HEK293 (cell line): ENCODE results near the gene PIGP.
"Not testable (repeated sequence)": the region's sequence is repeated elsewhere in the genome, so short reads cannot be mapped to it uniquely, and the experiment has no call there.

Experiments used
- CTCF ChIA-PET: fragments of 350-600 bp; formaldehyde crosslinking; extraction: SDS; loops from one replicate; lab custom pipeline; 2021; ENCODE audit warnings: antibody characterized with exemption; lab: Yijun Ruan, JAX
- POLR2A ChIA-PET: fragments of 300-600 bp; formaldehyde crosslinking; extraction: SDS; loops from one replicate; lab custom pipeline; 2020; ENCODE audit warnings: antibody characterized with exemption, inconsistent platforms; lab: Yijun Ruan, JAX
- H3K27ac ChIP-seq: fragments of 200-500 bp; sonication (Bioruptor generic); 2 replicates; pipeline ENCODE4 v1.5.1; 2014; ENCODE audit warnings: low read depth, low read length, control low read depth, inconsistent platforms; ENCODE audit errors: extremely low read depth
- H3K36me3 ChIP-seq, 2 experiments: fragments of 200-500 bp in 1 of 2; sonication (Bioruptor generic) in 1 of 2; 1 replicate in 1 of 2; 2 replicates in 1 of 2; pipeline ENCODE4 v1.5.1; 2014 to 2017; ENCODE audit warnings: inconsistent platforms in 2 of 2, low read length in 2 of 2; ENCODE audit not compliant: control insufficient read depth in 2 of 2, insufficient read depth in 1 of 2
- H3K4me1 ChIP-seq: fragments of 200-500 bp; sonication (Bioruptor generic); 2 replicates; pipeline ENCODE4 v1.5.1; 2014; ENCODE audit warnings: mild to moderate bottlenecking, low read length, inconsistent platforms; ENCODE audit not compliant: control insufficient read depth, insufficient read depth
- H3K4me3 ChIP-seq: 2 replicates; pipeline ENCODE4 v1.5.1; 2011; ENCODE audit warnings: low read depth, mild to moderate bottlenecking, control low read depth, low read length, moderate library complexity
- H3K9me3 ChIP-seq: fragments of 200-500 bp; sonication (Bioruptor generic); 2 replicates; pipeline ENCODE4 v1.5.1; 2014; ENCODE audit warnings: low read depth, low read length, inconsistent platforms; ENCODE audit not compliant: control insufficient read depth, insufficient read depth
- BCL11B ChIP-seq: fragments of 450-650 bp; formaldehyde crosslinking; IDR thresholded peaks from 2 replicates; pipeline ENCODE4 v1.5.1; 2016; ENCODE audit warnings: low read depth, missing biosample characterization, missing genetic modification characterization
- GLIS1 ChIP-seq: fragments of 450-650 bp; formaldehyde crosslinking; IDR thresholded peaks from 2 replicates; pipeline ENCODE4 v1.5.1; 2016; ENCODE audit warnings: missing biosample characterization, missing genetic modification characterization
- HOXA7 ChIP-seq: sonication (generic); formaldehyde crosslinking; IDR thresholded peaks from 2 replicates; pipeline ENCODE4 v1.8.1; 2022; ENCODE audit warnings: missing genetic modification reagents, borderline replicate concordance
- HOXD13 ChIP-seq: sonication (generic); formaldehyde crosslinking; IDR thresholded peaks from 2 replicates; pipeline ENCODE4 v1.8.0; 2022; ENCODE audit warnings: missing genetic modification reagents, borderline replicate concordance
- PRDM1 ChIP-seq: fragments of 450-650 bp; formaldehyde crosslinking; IDR thresholded peaks from 2 replicates; pipeline ENCODE4; 2016; ENCODE audit warnings: missing biosample characterization, missing genetic modification characterization
- TRIM28 ChIP-seq: IDR thresholded peaks from 2 replicates; pipeline ENCODE4 v1.6.1; 2011; ENCODE audit warnings: low read length, control low read depth, borderline replicate concordance
- ZNF140 ChIP-seq: fragments of 450-650 bp; formaldehyde crosslinking; IDR thresholded peaks from 2 replicates; pipeline ENCODE4 v1.5.1; 2016; ENCODE audit warnings: missing biosample characterization, missing genetic modification characterization
- ZNF169 ChIP-seq: fragments of 450-650 bp; formaldehyde crosslinking; IDR thresholded peaks from 2 replicates; pipeline ENCODE4 v1.5.1; 2016; ENCODE audit warnings: missing biosample characterization, missing genetic modification characterization
- ZNF350 ChIP-seq: fragments of 450-650 bp; formaldehyde crosslinking; IDR thresholded peaks from 2 replicates; pipeline ENCODE4 v1.5.0; 2017; ENCODE audit warnings: missing biosample characterization, mild to moderate bottlenecking, missing genetic modification characterization
- ZNF366 ChIP-seq: fragments of 450-650 bp; formaldehyde crosslinking; conservative IDR thresholded peaks from 2 replicates; pipeline ENCODE4 v1.5.1; 2016; ENCODE audit warnings: missing biosample characterization, missing genetic modification characterization
- ZNF398 ChIP-seq: fragments of 450-650 bp; formaldehyde crosslinking; IDR thresholded peaks from 2 replicates; pipeline ENCODE4 v1.5.1; 2017; ENCODE audit warnings: missing biosample characterization, missing genetic modification characterization
- ZNF510 ChIP-seq: fragments of 450-650 bp; formaldehyde crosslinking; IDR thresholded peaks from 2 replicates; pipeline ENCODE4 v1.5.1; 2018; ENCODE audit warnings: mild to moderate bottlenecking, missing genetic modification characterization, missing biosample characterization; ENCODE audit not compliant: insufficient replicate concordance
- ZNF548 ChIP-seq: fragments of 450-650 bp; formaldehyde crosslinking; IDR thresholded peaks from 2 replicates; pipeline ENCODE4 v1.5.1; 2016; ENCODE audit warnings: missing biosample characterization, missing genetic modification characterization
- ZNF555 ChIP-seq: fragments of 450-650 bp; formaldehyde crosslinking; conservative IDR thresholded peaks from 2 replicates; pipeline ENCODE4 v1.5.1; 2017; ENCODE audit warnings: missing biosample characterization, mild to moderate bottlenecking, missing genetic modification characterization, inconsistent platforms
- ZNF610 ChIP-seq: fragments of 450-650 bp; formaldehyde crosslinking; IDR thresholded peaks from 2 replicates; pipeline ENCODE4 v1.5.1; 2016; ENCODE audit warnings: missing biosample characterization, missing genetic modification characterization, borderline replicate concordance
- ZNF626 ChIP-seq: fragments of 450-650 bp; sonication (Bioruptor Pico); formaldehyde crosslinking; IDR thresholded peaks from 2 replicates; pipeline ENCODE4 v1.5.1; 2018; ENCODE audit warnings: missing biosample characterization, missing genetic modification characterization, inconsistent platforms
- ZNF658 ChIP-seq: fragments of 450-650 bp; formaldehyde crosslinking; IDR thresholded peaks from 2 replicates; pipeline ENCODE4; 2016; ENCODE audit warnings: missing biosample characterization, missing genetic modification characterization
- ZNF692 ChIP-seq: fragments of 450-650 bp; formaldehyde crosslinking; IDR thresholded peaks from 2 replicates; pipeline ENCODE4 v1.5.1; 2016; ENCODE audit warnings: missing biosample characterization, missing genetic modification characterization
- TF ChIP-seq, protein P1 (sequence below): fragments of 450-650 bp; formaldehyde crosslinking; IDR thresholded peaks from 2 replicates; pipeline ENCODE4 v1.5.1; 2017; ENCODE audit warnings: missing biosample characterization, mild to moderate bottlenecking, missing genetic modification characterization, moderate library complexity

Gene PIGP

GRCh38 chr21:37040212-37040611 is 32.7 kb downstream of the PIGP start:
- ChIA-PET POLR2A (interaction anchor here (0.6 to 1.2 kb wide), 2 partner anchors 30 to 32 kb away, joined by 3 read pairs; no protein-coding TSS in a partner anchor), CTCF (interaction anchor here (1.4 kb wide), 1 partner anchor 63 kb away, joined by 5 read pairs; no protein-coding TSS in a partner anchor)
- TF ChIP-seq ZNF169 (tag by site-specific recombination): no peak
- TF ChIP-seq ZNF366: no peak
- no peak for TF ChIP-seq GLIS1 (tag by site-specific recombination)
- no peak for TF ChIP-seq ZNF548 (tag by site-specific recombination)
- no peak for TF ChIP-seq BCL11B (tag by site-specific recombination)
- TF ChIP-seq ZNF350 (tag by site-specific recombination): no peak
- Histone ChIP-seq H3K4me1 (peaks cover 6% of the 10 kb centered on the region; the same call in 1 of the 2 replicates), H3K4me3 (no peak overlapping the region), H3K36me3 (no peaks in the 10 kb centered on the region), H3K9me3 (no peaks in the 10 kb centered on the region), H3K27ac (no peak overlapping the region)

DNA sequence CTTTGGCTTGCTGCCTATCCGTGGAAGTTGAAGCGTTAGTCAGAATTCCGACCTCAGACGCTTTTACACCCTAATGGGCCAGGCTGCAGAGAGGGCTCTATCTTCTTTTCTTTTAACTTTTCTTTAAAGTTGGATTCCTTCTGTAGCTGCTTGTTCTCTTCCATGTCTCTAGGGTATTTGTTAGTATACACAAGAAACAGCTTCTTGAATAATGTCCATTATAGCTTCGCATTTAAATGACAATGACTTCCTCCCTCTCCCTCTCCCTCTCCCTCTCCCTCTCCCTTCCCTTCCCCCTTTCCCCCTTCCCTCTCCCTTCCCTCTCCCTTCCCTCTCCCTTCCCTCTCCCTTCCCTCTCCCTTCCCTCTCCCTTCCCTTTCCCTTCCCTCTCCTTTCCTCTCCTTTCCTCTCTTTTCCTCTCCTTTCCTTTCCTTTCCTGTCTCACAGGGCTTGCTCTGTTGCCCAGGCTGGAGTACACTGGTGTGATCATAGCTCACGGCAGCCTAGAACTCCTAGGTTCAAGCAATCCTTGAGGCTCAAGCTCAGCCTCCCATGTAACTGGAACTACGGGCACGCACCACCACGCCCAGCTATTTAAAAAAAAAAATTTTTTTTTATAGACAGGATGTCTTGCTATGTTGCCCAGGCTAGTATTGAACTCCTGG is 33.3 kb downstream of the PIGP start:
- no peak overlapping the region for H3K4me3 ChIP-seq
- no peaks in the 10 kb centered on the region for H3K9me3 ChIP-seq
- no peaks in the 10 kb centered on the region for H3K36me3 ChIP-seq
- POLR2A ChIA-PET: interaction anchor here (0.6 to 1.2 kb wide), 3 partner anchors 29 to 33 kb away, joined by 3 read pairs; no protein-coding TSS in a partner anchor
- TF ChIP-seq ZNF398 (tag by site-specific recombination): peak; percentile 49
- TF ChIP-seq PRDM1 (tag by site-specific recombination): peak; percentile 49; the same call in 1 of the 2 replicates
- no peak for TF ChIP-seq TRIM28
- TF ChIP-seq ZNF555: no peak
- TF ChIP-seq ZNF610 (tag by site-specific recombination): no peak
- TF ChIP-seq, protein P1, sequence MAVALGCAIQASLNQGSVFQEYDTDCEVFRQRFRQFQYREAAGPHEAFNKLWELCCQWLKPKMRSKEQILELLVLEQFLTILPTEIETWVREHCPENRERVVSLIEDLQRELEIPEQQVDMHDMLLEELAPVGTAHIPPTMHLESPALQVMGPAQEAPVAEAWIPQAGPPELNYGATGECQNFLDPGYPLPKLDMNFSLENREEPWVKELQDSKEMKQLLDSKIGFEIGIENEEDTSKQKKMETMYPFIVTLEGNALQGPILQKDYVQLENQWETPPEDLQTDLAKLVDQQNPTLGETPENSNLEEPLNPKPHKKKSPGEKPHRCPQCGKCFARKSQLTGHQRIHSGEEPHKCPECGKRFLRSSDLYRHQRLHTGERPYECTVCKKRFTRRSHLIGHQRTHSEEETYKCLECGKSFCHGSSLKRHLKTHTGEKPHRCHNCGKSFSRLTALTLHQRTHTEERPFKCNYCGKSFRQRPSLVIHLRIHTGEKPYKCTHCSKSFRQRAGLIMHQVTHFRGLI (tag by site-specific recombination): no peak
- TF ChIP-seq, all 188 proteins: peak for 2
- peaks cover 6% of the 10 kb centered on the region; the same call in 1 of the 2 replicates for H3K4me1 ChIP-seq
- H3K27ac ChIP-seq: no peak overlapping the region
- CTCF ChIA-PET: interaction anchor here (1.0 kb wide), 1 partner anchor 48 kb away, joined by 3 read pairs; no protein-coding TSS in a partner anchor

DNA sequence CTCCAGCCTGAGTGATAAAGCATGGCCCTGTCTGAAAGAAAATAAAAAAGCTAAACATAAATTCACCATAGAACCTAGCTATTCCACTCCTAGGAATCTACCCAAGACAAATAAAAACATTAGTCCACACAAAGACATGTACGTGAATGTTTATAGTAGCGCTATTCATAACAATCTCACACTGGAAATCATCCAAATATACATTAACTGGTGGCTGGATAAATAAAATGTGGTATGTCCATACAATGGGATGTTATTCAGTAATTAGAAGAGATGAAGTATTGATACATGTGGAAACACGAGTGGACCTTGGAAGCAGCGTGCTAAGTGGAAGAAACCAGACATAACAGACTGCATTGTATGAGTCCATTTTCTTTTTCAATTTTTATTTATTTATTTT is 36.7 kb downstream of the PIGP start:
- POLR2A ChIA-PET: interaction anchor here (0.6 kb wide), 1 partner anchor 646 kb away, joined by 5 read pairs; no protein-coding TSS in a partner anchor
- H3K9me3 ChIP-seq: no peaks in the 10 kb centered on the region
- peaks cover 6% of the 10 kb centered on the region; the same call in 1 of the 2 replicates for H3K4me1 ChIP-seq
- no peak overlapping the region for H3K4me3 ChIP-seq
- H3K27ac ChIP-seq: no peak overlapping the region
- TF ChIP-seq HOXA7 (no peak), ZNF366 (no peak), HOXD13 (CRISPR knock-in tag) (no peak), ZNF658 (tag by site-specific recombination) (no peak), ZNF140 (tag by site-specific recombination) (0 out of 2 replicates have a peak, but pooled peaks have one; percentile 42), ZNF626 (no peak), ZNF510 (tag by site-specific recombination) (no peak), ZNF692 (tag by site-specific recombination) (no peak)
- CTCF ChIA-PET: no interaction called here
- no peaks in the 10 kb centered on the region for H3K36me3 ChIP-seq

DNA sequence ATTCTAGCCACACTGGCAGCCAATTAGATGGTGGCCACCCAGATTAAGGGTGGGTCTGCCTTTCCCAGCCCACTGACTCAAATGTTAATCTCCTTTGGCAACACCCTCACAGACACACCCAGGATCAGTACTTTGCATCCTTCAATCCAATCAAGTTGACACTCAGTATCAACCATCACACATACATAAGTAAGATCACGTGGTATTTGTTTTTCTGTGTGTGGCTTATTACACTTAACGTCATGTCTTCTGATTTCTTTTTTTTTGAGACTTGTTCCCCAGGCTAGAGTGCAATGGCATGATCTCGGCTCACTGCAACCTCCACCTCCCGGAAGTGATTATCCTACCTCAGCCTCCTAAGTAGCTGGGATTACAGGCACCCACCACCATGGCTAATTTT is 38.5 kb downstream of the PIGP start:
- H3K4me3 ChIP-seq, H3K36me3 ChIP-seq, H3K27ac ChIP-seq, CTCF ChIA-PET, H3K4me1 ChIP-seq, H3K9me3 ChIP-seq, POLR2A ChIA-PET: not testable (repeated sequence)
